Esophagus (tissue), 2 donors: Measurements from ENCODE around the gene CDH22. TPM values are rescaled to one million over a fixed set of nuclear protein-coding genes. Genes with fewer than 3 reads are reported as not detected.

ENCODE experiments used
- H3K27ac ChIP-seq, 2 donors: one replicate each; pipeline ENCODE4 v1.5.1; 2013; ENCODE audit warnings: low read depth in 2 of 2, mild to moderate bottlenecking in 2 of 2, inconsistent platforms in 1 of 2, low read length in 1 of 2, moderate library complexity in 1 of 2
- H3K27me3 ChIP-seq, 2 donors: one replicate each; pipeline ENCODE4 v1.6.1; 2013; ENCODE audit warnings: low read length in 2 of 2, control low read depth in 1 of 2, mild to moderate bottlenecking in 1 of 2; ENCODE audit not compliant: insufficient read depth in 2 of 2, control insufficient read depth in 1 of 2
- H3K36me3 ChIP-seq, 2 donors: one replicate each; pipeline ENCODE4 v1.6.1; 2013; ENCODE audit warnings: low read length in 1 of 2; ENCODE audit not compliant: control insufficient read depth in 2 of 2, insufficient read depth in 2 of 2
- H3K4me1 ChIP-seq, 2 donors: one replicate each; pipeline ENCODE4 v1.6.1; 2013; ENCODE audit warnings: low read length in 1 of 2; ENCODE audit not compliant: control insufficient read depth in 2 of 2, insufficient read depth in 2 of 2
- H3K4me3 ChIP-seq, 2 donors: one replicate each; pipeline ENCODE4 v1.5.1; 2013; ENCODE audit warnings: low read length in 2 of 2, mild to moderate bottlenecking in 2 of 2, low read depth in 1 of 2, moderate library complexity in 1 of 2
- H3K9me3 ChIP-seq, 2 donors: one replicate each; pipeline ENCODE4 v1.6.1; 2013; ENCODE audit warnings: mild to moderate bottlenecking in 2 of 2, low read depth in 1 of 2, low read length in 1 of 2, moderate library complexity in 1 of 2; ENCODE audit not compliant: control insufficient read depth in 2 of 2, insufficient read depth in 1 of 2
- WGBS, 2 donors: extraction: QIAGEN DNeasy Blood & Tissue Kit; methylation state at CpG; one replicate each; pipeline ENCODE4 v1.1.7; 2013; 5-methylcytosine and 5-hydroxymethylcytosine counted together
- polyA plus RNA-seq, 2 donors: library from polyadenylated mRNA; stranded (reverse); fragments of 200-250 nt; gene quantifications; one replicate each; pipeline ENCODE4 v1.2.3, GENCODE V29; 2013
- donor health status: healthy with polysubstance abuse.
- donor health status: Bipolar disorder and iron deficiency.

CDH22 gene
- polyA plus RNA-seq, 2 donors, result 0.55 to 0.86 TPM

DNA sequence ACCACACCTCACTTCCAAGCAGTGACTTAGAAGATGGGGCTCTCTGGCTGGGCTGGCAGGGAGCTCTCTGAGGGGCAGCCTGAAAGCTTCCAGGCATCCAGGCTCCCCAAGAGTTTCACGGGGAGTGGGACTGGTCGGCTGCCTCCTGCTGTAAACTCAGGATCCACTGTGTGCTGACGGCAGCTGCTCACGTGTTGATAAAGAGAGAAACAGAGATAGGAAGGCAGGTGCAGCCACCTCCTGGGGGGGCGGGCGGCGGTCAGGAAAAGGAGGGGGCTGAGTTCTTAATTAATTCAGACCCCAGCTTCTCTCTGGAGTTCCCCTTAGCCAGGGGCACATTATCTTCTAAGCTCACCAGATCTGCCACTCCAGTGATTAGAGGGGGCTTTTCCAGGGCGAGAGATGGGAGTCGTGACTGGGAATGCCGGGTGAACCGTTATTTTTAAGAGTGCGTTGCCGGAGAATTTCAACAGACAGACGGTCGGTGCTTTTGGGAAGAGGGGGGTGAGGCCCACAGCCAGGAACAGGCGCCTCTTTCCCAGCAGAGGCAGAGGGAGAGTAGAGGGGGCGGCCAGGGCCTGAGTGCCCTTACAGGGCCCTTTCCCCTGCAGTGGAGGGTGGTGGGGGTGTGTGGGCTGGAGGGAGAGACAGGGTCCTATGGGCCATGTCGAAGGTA lies 119.3 kb downstream of the CDH22 start:
- Histone ChIP-seq H3K4me1 (no peaks in the 10 kb centered on the region), H3K9me3 (no peaks in the 10 kb centered on the region), H3K27ac (no peak overlapping the region), H3K36me3 (no peaks in the 10 kb centered on the region), H3K27me3 (no peaks in the 10 kb centered on the region), H3K4me3 (no peak overlapping the region)
- 42 to 51% methylated on average over 18 of the region's 18 CpGs for WGBS, 2 donors

DNA sequence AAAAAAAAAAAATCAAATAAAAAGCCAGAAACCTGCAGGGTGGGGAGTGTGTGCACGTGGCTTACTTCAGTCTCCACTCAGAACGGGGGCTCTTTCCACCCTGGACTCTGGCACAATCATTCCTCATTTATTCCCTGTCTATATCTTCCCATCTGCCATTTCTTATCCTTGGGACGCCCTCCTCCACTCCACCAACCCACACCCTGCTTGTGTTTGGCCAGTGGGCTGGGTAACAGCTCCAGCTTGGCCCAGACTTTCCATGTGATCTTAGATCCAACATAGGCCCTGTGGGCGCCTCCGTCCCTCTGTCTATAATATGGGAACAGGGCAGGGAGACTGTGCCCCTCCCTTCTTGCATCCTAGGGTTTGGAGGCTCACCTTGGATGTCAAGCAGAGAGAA lies 122.1 kb downstream of the CDH22 start:
- 72 to 81% methylated on average over 5 of the region's 5 CpGs for WGBS, 2 donors
- Histone ChIP-seq H3K4me3 (no peak overlapping the region), H3K36me3 (no peaks in the 10 kb centered on the region), H3K27me3 (no peaks in the 10 kb centered on the region), H3K4me1 (no peaks in the 10 kb centered on the region), H3K27ac (no peak overlapping the region), H3K9me3 (no peaks in the 10 kb centered on the region)

DNA sequence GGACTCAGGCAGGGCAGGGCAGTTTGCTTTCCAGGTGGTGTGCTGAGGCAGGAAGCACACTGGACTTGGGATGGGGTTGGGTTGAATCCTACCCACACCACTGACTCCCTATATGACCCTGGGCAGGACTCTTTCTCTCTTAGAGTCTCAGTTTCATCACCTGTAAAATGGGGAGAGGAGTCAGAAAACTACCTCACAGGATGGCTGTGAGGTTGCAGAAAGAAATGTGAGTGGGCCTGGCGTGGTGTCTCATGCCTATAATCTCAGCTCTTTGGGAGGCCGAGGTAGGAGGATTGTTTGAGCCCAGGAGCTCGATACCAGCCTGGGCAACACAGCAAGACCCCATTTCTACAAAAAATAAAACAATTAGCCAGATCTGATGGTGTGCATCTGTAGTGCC lies 122.9 kb downstream of the CDH22 start:
- 85% methylated on average over 3 of the region's 3 CpGs for WGBS, 2 donors

DNA sequence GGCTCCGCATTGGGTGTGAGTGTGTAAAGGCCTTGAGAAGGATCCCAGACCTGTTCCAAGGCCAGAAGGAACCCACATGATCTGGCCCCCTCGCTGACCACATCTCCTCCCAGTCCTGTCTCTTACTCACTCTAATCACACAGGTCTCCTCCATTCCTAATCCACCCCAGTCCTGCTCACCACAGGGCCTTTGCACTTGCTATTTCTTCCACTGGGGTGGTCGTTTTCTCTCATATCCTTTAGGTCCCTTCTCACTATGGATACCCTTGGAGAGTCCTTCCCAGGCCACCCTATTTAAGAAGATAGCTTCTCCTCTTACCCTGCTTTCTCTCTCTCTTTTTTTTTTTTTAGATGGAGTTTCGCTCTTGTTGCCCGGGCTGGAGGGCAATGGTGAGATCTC lies 124.5 kb downstream of the CDH22 start:
- no peak overlapping the region for H3K27ac ChIP-seq
- 85 to 86% methylated on average over 5 of the region's 5 CpGs for WGBS, 2 donors
- no peaks in the 10 kb centered on the region for H3K4me1 ChIP-seq
- H3K4me3 ChIP-seq, result no peak overlapping the region
- no peaks in the 10 kb centered on the region for H3K9me3 ChIP-seq
- no peaks in the 10 kb centered on the region for H3K36me3 ChIP-seq
- no peaks in the 10 kb centered on the region for H3K27me3 ChIP-seq

More for the DNA sequence above, 122.9 kb downstream of the CDH22 start:
- Histone ChIP-seq H3K4me3 (no peak overlapping the region), H3K4me1 (no peaks in the 10 kb centered on the region), H3K27ac (no peak overlapping the region), H3K27me3 (no peaks in the 10 kb centered on the region), H3K36me3 (no peaks in the 10 kb centered on the region), H3K9me3 (no peaks in the 10 kb centered on the region)

DNA sequence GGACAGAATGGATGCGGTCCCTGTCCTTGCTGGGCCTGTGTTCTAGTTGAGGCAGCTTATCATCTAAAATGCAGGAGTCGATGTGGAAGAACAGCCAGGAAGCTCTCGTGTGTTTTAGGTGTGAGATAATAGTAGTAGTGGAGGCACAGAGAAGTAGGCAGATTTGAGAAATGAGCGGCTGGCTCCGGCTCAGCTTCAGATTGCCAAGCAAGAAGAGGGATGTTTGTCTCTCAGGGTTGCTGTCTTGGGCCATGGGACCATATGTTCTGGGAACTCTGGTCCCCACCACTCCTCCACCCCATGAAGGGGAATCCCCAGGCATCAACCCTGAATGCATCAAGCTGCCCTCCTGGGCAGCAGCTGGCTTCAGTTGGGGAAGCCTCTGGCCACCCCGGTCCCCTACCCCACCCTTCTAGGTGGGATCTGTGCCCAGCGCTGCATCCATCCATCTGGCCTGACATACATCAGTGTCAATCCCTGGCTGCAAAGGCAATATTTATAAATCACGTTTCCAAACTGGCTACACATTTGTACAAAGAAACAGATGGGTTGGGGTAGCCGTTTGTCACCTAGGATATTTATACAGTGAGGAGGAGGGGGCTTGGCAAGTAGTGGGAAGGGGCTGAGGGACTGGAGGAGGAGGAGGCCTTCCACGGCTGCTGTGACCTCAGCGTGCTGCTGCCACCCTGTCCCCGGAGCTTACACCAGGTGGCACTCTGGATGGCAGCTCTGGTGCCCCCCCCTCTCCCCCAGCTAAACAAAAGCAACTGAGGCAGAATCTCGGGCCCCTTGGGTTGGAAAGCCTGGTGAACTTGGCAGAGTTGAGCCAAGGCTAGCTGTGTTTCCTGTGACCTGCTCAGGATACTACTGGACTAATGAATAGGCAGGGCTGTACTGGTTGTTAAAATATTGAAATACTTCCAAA lies 125.8 kb downstream of the CDH22 start:
- H3K27ac ChIP-seq, result no peak overlapping the region
- H3K4me3 ChIP-seq, result no peak overlapping the region
- WGBS, 2 donors, result 61 to 62% methylated on average over 13 of the region's 13 CpGs
- no peaks in the 10 kb centered on the region for H3K4me1 ChIP-seq
- H3K27me3 ChIP-seq, result no peaks in the 10 kb centered on the region
- H3K36me3 ChIP-seq, result no peaks in the 10 kb centered on the region
- H3K9me3 ChIP-seq, result no peaks in the 10 kb centered on the region

DNA sequence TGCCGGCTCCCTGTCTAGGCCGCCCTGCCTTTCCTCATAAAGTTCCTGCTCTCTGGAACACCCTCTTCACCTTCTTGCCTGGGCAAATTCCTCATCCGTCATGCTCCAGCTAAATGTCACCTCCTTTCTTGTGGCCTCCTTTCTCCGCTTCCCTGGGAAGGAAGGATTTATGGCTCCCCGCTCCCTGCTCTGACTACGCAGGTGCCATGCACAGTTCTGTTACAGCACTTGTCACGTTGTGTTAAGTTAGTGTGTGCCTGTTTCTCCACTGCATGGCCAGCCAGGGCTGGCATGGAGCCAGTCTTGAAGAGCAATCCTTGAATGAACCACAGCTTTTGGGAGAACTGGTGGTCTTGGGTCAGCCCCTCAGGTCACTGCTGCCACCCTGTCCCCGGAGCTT lies 128.4 kb downstream of the CDH22 start:
- H3K27me3 ChIP-seq, result no peaks in the 10 kb centered on the region
- WGBS, 2 donors, result 52 to 54% methylated on average over 8 of the region's 8 CpGs

DNA sequence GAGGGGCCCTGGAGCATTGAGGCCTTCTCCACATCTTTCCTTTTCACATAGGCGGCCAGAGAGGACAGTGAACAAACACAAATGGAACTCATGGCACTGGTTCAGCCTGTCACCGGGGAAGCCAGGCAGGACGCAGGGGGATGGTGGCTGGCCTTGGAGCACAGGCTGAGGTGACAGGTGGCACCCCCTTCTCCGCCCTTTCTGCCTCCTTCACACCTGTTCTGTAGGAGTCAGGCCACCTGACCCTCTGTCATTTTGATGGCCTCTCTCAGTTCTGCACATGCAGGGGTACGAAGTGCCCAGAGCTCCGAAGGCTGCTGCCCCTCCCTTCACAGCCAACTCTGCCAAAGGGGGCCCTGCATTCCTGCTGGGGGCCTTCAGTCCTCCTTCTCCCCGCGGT lies 129.4 kb downstream of the CDH22 start:
- Histone ChIP-seq H3K4me1 (peaks cover 0 to 3% of the 10 kb centered on the region in 2 donors), H3K27ac (no peak overlapping the region), H3K4me3 (no peak overlapping the region), H3K36me3 (no peaks in the 10 kb centered on the region), H3K27me3 (peaks cover 0 to 3% of the 10 kb centered on the region in 2 donors), H3K9me3 (no peaks in the 10 kb centered on the region)
- 60 to 76% methylated on average over 8 of the region's 8 CpGs for WGBS, 2 donors

More for the DNA sequence above, 128.4 kb downstream of the CDH22 start:
- H3K4me1 ChIP-seq, result no peaks in the 10 kb centered on the region
- no peaks in the 10 kb centered on the region for H3K9me3 ChIP-seq
- no peak overlapping the region for H3K27ac ChIP-seq
- H3K36me3 ChIP-seq, result no peaks in the 10 kb centered on the region
- no peak overlapping the region for H3K4me3 ChIP-seq

DNA sequence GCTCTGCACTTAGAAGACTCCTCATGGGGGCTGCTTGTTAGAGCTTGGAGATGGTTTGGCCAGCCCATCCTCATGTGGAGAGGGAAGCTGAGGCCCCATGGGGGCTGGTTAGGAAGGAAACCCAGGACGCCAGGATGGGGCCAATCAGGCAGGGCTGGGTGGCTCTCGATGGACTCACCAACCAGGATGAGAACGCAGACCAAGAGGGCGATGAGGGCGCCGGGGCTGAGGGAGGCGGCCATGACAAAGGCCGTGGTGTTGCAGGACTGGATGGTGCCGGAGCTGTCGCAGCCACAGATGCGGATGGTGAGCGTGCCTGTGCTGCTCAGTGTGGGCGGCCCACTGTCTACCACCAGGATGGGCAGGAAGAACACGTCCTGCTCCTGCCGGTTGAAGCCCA lies 130.5 kb downstream of the CDH22 start:
- H3K4me1 ChIP-seq, result peaks cover 0 to 3% of the 10 kb centered on the region in 2 donors
- H3K27me3 ChIP-seq, result peaks cover 0 to 5% of the 10 kb centered on the region in 2 donors
- H3K36me3 ChIP-seq, result no peaks in the 10 kb centered on the region
- H3K4me3 ChIP-seq, result no peak overlapping the region
- H3K27ac ChIP-seq, result no peak overlapping the region
- H3K9me3 ChIP-seq, result no peaks in the 10 kb centered on the region
- WGBS, 2 donors, result 90 to 95% methylated on average over 15 of the region's 15 CpGs

DNA sequence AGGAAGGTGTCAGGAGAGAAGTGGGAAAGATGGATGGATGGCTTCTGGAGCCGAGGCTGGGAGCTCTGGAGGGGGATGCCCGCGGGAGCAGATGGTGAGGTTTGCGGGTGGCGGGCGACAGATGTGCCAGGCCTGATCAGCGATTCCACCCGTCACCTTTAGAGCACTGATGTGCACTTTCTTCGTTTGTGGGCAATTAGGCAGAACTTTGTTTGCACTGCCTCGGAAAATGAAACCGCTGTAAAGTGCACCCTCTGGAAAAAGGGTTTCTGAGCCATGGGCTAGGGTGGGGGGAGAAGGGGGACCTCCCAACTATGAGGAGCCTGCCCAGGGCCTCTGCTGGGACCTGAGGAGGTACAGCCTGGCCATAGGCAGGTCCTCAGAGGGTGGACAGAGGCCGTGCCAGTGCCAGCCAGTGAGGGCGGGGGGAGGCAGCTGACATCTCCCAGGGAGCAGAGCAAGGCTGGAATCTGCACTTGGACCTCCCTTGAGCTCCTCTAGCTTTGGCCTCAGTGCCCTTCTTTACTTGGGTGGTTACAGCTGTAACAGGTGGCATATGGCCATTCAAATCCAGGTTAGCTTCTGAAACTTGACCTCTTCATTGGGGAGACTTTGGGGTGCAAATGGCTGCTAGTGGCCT lies 131.4 kb downstream of the CDH22 start:
- Histone ChIP-seq H3K9me3 (no peaks in the 10 kb centered on the region), H3K27ac (no peak overlapping the region), H3K27me3 (peaks cover 0 to 5% of the 10 kb centered on the region in 2 donors), H3K36me3 (no peaks in the 10 kb centered on the region), H3K4me3 (no peak overlapping the region), H3K4me1 (peaks cover 0 to 3% of the 10 kb centered on the region in 2 donors)
- 77 to 78% methylated on average over 13 of the region's 13 CpGs for WGBS, 2 donors
